Measurements from ENCODE around the gene MARK1. TPM values are rescaled to one million over a fixed set of nuclear protein-coding genes. Genes with fewer than 3 reads are reported as not detected.

The MARK1 gene
- total and polyA plus RNA-seq, 9 of the 15 experiments (the other 6 are each of a cell fraction or from before 2014, with no cell fraction given) = not detected

DNA sequence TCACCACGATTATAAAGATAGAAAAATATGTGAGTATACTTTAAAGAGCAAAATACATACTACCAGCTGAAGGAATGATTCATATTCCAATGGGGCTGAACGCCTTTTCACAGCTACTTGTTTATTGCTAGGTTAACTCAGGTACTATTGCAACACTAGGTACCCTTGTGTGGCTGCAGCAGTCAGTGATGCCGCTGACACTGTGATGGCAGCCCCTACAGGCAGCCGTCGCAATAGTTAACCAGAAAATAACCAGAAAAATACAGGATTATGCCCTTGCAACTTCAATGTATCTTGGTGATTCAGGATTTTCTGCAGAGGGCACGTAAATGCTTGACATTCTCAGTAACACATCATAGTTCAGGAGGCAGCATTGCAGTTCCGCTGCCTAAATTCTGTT lies 1.6 kb upstream of the MARK1 start:
- DNase-seq (ENCODE audit: extremely low read depth in 1 of 4, low spot score in 3 of 4) (no peak), FAIRE-seq (no peak), ATAC-seq (peak; percentile 35; the same call in 1 of the 3 replicates)
- Histone ChIP-seq H3K27ac (ENCODE audit: extremely low read depth, low read depth, low read length) (no peak overlapping the region), H3K9me1 (ENCODE audit: control insufficient read depth, insufficient read depth, low read length) (no peaks in the 10 kb centered on the region), H3K4me3 (no peak overlapping the region), H3K9ac (ENCODE audit: insufficient read depth in 1 of 2, low read depth in 2 of 2, low read length in 2 of 2) (no peak overlapping the region), H3K79me2 (ENCODE audit: control insufficient read depth, insufficient read depth, low read length) (no peaks in the 10 kb centered on the region), H3K9me3 (replicated peaks; ENCODE audit: control insufficient read depth, insufficient read depth, low read depth, low read length) (no peaks in the 10 kb centered on the region), H4K20me1 (replicated peaks; ENCODE audit: control insufficient read depth, insufficient read depth, low read length) (no peaks in the 10 kb centered on the region), H3K4me1 (replicated peaks in 1 of 2; ENCODE audit: control insufficient read depth in 2 of 2, insufficient read depth in 2 of 2, low read length in 2 of 2) (peaks cover 0 to 17% of the 10 kb centered on the region in 2 experiments; a peak in 3 of 5 replicates), H3K36me3 (ENCODE audit: control insufficient read depth, insufficient read depth, low read length) (no peaks in the 10 kb centered on the region), H2AFZ (ENCODE audit: low read depth, low read length) (no peak overlapping the region), H3K4me2 (ENCODE audit: insufficient read depth, low read length) (no peak overlapping the region), H3K27me3 (ENCODE audit: control insufficient read depth in 2 of 2, insufficient read depth in 2 of 2, low read length in 2 of 2) (peaks cover 31 to 32% of the 10 kb centered on the region in 2 experiments)
- intact Hi-C loops (cut with micrococcal nuclease) = no loop called here
- ChIA-PET POLR2A (no interaction called here), CTCF (ENCODE audit: low intra/inter-chr PET ratio) (no interaction called here)
- under 1% methylated on average over 7 of the region's 7 CpGs for WGBS (ENCODE audit: insufficient coverage, low coverage, missing lambda C conversion rate)
- BruUV-seq (replicated peaks) = no TSS peak
- in situ Hi-C loops (cut with MboI) = no loop called here
- TF ChIP-seq TOE1 (IDR thresholded peaks at IDR 0.05; ENCODE audit: borderline replicate concordance) (no peak), TOE1 (CRISPR knock-in tag; IDR thresholded peaks at IDR 0.05; ENCODE audit: borderline replicate concordance, low read depth) (no peak), IFI16 (CRISPR knock-in tag; IDR thresholded peaks at IDR 0.05) (no peak), CTBP1 (IDR thresholded peaks at IDR 0.05; ENCODE audit: borderline replicate concordance) (no peak), CBX8 (IDR thresholded peaks at IDR 0.05; ENCODE audit: borderline replicate concordance, extremely low read depth, low read depth, low read length, poor library complexity, severe bottlenecking) (no peak), CEBPB (tag; IDR thresholded peaks at IDR 0.05) (0 out of 2 replicates have a peak, but pooled peaks have one; percentile 11)
- TF ChIP-seq, protein P1, sequence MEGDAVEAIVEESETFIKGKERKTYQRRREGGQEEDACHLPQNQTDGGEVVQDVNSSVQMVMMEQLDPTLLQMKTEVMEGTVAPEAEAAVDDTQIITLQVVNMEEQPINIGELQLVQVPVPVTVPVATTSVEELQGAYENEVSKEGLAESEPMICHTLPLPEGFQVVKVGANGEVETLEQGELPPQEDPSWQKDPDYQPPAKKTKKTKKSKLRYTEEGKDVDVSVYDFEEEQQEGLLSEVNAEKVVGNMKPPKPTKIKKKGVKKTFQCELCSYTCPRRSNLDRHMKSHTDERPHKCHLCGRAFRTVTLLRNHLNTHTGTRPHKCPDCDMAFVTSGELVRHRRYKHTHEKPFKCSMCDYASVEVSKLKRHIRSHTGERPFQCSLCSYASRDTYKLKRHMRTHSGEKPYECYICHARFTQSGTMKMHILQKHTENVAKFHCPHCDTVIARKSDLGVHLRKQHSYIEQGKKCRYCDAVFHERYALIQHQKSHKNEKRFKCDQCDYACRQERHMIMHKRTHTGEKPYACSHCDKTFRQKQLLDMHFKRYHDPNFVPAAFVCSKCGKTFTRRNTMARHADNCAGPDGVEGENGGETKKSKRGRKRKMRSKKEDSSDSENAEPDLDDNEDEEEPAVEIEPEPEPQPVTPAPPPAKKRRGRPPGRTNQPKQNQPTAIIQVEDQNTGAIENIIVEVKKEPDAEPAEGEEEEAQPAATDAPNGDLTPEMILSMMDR (IDR thresholded peaks at IDR 0.05 in 2 of 3, conservative IDR thresholded peaks at IDR 0.05 in 1 of 3; ENCODE audit: insufficient read depth in 2 of 3, low read depth in 1 of 3, low read length in 3 of 3) = peak in 1 of 3 experiments; percentile 23; a peak in 1 of 6 replicates
- TF ChIP-seq, protein P2, sequence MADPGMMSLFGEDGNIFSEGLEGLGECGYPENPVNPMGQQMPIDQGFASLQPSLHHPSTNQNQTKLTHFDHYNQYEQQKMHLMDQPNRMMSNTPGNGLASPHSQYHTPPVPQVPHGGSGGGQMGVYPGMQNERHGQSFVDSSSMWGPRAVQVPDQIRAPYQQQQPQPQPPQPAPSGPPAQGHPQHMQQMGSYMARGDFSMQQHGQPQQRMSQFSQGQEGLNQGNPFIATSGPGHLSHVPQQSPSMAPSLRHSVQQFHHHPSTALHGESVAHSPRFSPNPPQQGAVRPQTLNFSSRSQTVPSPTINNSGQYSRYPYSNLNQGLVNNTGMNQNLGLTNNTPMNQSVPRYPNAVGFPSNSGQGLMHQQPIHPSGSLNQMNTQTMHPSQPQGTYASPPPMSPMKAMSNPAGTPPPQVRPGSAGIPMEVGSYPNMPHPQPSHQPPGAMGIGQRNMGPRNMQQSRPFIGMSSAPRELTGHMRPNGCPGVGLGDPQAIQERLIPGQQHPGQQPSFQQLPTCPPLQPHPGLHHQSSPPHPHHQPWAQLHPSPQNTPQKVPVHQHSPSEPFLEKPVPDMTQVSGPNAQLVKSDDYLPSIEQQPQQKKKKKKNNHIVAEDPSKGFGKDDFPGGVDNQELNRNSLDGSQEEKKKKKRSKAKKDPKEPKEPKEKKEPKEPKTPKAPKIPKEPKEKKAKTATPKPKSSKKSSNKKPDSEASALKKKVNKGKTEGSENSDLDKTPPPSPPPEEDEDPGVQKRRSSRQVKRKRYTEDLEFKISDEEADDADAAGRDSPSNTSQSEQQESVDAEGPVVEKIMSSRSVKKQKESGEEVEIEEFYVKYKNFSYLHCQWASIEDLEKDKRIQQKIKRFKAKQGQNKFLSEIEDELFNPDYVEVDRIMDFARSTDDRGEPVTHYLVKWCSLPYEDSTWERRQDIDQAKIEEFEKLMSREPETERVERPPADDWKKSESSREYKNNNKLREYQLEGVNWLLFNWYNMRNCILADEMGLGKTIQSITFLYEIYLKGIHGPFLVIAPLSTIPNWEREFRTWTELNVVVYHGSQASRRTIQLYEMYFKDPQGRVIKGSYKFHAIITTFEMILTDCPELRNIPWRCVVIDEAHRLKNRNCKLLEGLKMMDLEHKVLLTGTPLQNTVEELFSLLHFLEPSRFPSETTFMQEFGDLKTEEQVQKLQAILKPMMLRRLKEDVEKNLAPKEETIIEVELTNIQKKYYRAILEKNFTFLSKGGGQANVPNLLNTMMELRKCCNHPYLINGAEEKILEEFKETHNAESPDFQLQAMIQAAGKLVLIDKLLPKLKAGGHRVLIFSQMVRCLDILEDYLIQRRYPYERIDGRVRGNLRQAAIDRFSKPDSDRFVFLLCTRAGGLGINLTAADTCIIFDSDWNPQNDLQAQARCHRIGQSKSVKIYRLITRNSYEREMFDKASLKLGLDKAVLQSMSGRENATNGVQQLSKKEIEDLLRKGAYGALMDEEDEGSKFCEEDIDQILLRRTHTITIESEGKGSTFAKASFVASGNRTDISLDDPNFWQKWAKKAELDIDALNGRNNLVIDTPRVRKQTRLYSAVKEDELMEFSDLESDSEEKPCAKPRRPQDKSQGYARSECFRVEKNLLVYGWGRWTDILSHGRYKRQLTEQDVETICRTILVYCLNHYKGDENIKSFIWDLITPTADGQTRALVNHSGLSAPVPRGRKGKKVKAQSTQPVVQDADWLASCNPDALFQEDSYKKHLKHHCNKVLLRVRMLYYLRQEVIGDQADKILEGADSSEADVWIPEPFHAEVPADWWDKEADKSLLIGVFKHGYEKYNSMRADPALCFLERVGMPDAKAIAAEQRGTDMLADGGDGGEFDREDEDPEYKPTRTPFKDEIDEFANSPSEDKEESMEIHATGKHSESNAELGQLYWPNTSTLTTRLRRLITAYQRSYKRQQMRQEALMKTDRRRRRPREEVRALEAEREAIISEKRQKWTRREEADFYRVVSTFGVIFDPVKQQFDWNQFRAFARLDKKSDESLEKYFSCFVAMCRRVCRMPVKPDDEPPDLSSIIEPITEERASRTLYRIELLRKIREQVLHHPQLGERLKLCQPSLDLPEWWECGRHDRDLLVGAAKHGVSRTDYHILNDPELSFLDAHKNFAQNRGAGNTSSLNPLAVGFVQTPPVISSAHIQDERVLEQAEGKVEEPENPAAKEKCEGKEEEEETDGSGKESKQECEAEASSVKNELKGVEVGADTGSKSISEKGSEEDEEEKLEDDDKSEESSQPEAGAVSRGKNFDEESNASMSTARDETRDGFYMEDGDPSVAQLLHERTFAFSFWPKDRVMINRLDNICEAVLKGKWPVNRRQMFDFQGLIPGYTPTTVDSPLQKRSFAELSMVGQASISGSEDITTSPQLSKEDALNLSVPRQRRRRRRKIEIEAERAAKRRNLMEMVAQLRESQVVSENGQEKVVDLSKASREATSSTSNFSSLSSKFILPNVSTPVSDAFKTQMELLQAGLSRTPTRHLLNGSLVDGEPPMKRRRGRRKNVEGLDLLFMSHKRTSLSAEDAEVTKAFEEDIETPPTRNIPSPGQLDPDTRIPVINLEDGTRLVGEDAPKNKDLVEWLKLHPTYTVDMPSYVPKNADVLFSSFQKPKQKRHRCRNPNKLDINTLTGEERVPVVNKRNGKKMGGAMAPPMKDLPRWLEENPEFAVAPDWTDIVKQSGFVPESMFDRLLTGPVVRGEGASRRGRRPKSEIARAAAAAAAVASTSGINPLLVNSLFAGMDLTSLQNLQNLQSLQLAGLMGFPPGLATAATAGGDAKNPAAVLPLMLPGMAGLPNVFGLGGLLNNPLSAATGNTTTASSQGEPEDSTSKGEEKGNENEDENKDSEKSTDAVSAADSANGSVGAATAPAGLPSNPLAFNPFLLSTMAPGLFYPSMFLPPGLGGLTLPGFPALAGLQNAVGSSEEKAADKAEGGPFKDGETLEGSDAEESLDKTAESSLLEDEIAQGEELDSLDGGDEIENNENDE (IDR thresholded peaks at IDR 0.05; ENCODE audit: low read depth, low read length) = no peak

Measured in K562 (cell line).